Activated CD4-positive, alpha-beta memory T cell treated with anti-CD3 and anti-CD28 coated beads for 36 hours (primary cell): ENCODE results near the gene ALPK1. TPM values are rescaled to one million over a fixed set of nuclear protein-coding genes. Genes with fewer than 3 reads are reported as not detected.

Experiments
- CTCF ChIA-PET: fragments of 350-600 bp; sonication (Branson Sonifier 250); formaldehyde crosslinking; loops from one replicate; lab custom pipeline; 2021; ENCODE audit warnings: antibody characterized with exemption, inconsistent platforms; lab: Charles Lee
- POLR2A ChIA-PET: fragments of 350-600 bp; sonication (Branson Sonifier 250); formaldehyde crosslinking; loops from one replicate; lab custom pipeline; 2021; ENCODE audit warnings: antibody characterized with exemption; lab: Charles Lee
- DNase-seq: peaks from one replicate; pipeline ENCODE4 v3.0.0-alpha.2; 2020
- H3K27ac Mint-ChIP-seq: one replicate; pipeline ENCODE4 v1.8.0; 2021; ENCODE audit warnings: mixed read lengths
- H3K27me3 Mint-ChIP-seq: one replicate; pipeline ENCODE4 v1.8.0; 2021; ENCODE audit warnings: mixed read lengths
- H3K36me3 Mint-ChIP-seq: one replicate; pipeline ENCODE4 v1.8.0; 2021; ENCODE audit warnings: mixed read lengths
- H3K4me1 Mint-ChIP-seq: one replicate; pipeline ENCODE4 v1.8.0; 2021; ENCODE audit warnings: low read depth, mixed read lengths
- H3K4me3 Mint-ChIP-seq: one replicate; pipeline ENCODE4 v1.8.0; 2021; ENCODE audit warnings: mild to moderate bottlenecking, mixed read lengths
- H3K9me3 Mint-ChIP-seq: one replicate; pipeline ENCODE4 v1.8.0; 2021; ENCODE audit warnings: mixed read lengths
- intact Hi-C: fragments of 100-400 bp; cut with micrococcal nuclease; formaldehyde crosslinking; loops from one replicate; pipeline ENCODE4 v1.15.1; 2023
- total RNA-seq, 2 experiments: library from RNA; stranded (reverse); gene quantifications; one replicate each; pipeline ENCODE4 v1.2.3, GENCODE V29; 2021

The ALPK1 gene
- total RNA-seq, 2 experiments from 2014 or later, result 21.5 to 22.9 TPM

GRCh38 chr4:112358952-112359749 lies 62.0 kb downstream of the ALPK1 start:
- no peak for DNase-seq
- intact Hi-C loops, result no loop called here
- Mint-ChIP-seq H3K4me1 (no peaks in the 10 kb centered on the region), H3K27ac (no peak overlapping the region), H3K36me3 (peaks cover 26% of the 10 kb centered on the region), H3K9me3 (peaks cover 22% of the 10 kb centered on the region), H3K27me3 (no peaks in the 10 kb centered on the region), H3K4me3 (no peak overlapping the region)
- ChIA-PET POLR2A (no interaction called here), CTCF (no interaction called here)

GRCh38 chr4:112361181-112361791 lies 64.1 kb downstream of the ALPK1 start:
- DNase-seq, result peak; percentile 42
- H3K4me3 Mint-ChIP-seq, result no peak overlapping the region
- POLR2A ChIA-PET, result no interaction called here
- intact Hi-C loops, result no loop called here
- H3K9me3 Mint-ChIP-seq, result peaks cover 37% of the 10 kb centered on the region
- H3K36me3 Mint-ChIP-seq, result peaks cover 14% of the 10 kb centered on the region
- H3K27ac Mint-ChIP-seq, result no peak overlapping the region
- no peaks in the 10 kb centered on the region for H3K4me1 Mint-ChIP-seq
- no peaks in the 10 kb centered on the region for H3K27me3 Mint-ChIP-seq
- CTCF ChIA-PET, result no interaction called here

GRCh38 chr4:112370466-112370865 lies 73.3 kb downstream of the ALPK1 start:
- POLR2A ChIA-PET, result interaction anchor here (0.6 kb wide), 1 partner anchor 45 kb away, joined by 3 read pairs; no protein-coding TSS in a partner anchor
- no peak overlapping the region for H3K4me3 Mint-ChIP-seq

GRCh38 chr4:112371361-112371760 lies 74.2 kb downstream of the ALPK1 start:
- ChIA-PET CTCF (no interaction called here), POLR2A (no interaction called here)
- intact Hi-C loops, result no loop called here
- no peak overlapping the region for H3K4me3 Mint-ChIP-seq
- no peaks in the 10 kb centered on the region for H3K4me1 Mint-ChIP-seq
- no peak for DNase-seq
- H3K9me3 Mint-ChIP-seq, result peaks cover 6% of the 10 kb centered on the region
- H3K27me3 Mint-ChIP-seq, result no peaks in the 10 kb centered on the region
- H3K27ac Mint-ChIP-seq, result no peak overlapping the region
- H3K36me3 Mint-ChIP-seq, result no peaks in the 10 kb centered on the region

More at GRCh38 chr4:112370466-112370865, 73.3 kb downstream of the ALPK1 start:
- intact Hi-C loops, result no loop called here
- Mint-ChIP-seq H3K9me3 (peaks cover 14% of the 10 kb centered on the region), H3K27ac (no peak overlapping the region), H3K36me3 (no peaks in the 10 kb centered on the region), H3K4me1 (no peaks in the 10 kb centered on the region), H3K27me3 (no peaks in the 10 kb centered on the region)
- no peak for DNase-seq
- CTCF ChIA-PET, result no interaction called here

- Mint-ChIP-seq H3K27ac (no peak overlapping the region), H3K4me3 (no peak overlapping the region), H3K27me3 (no peaks in the 10 kb centered on the region), H3K36me3 (peaks cover 19% of the 10 kb centered on the region), H3K9me3 (no peaks in the 10 kb centered on the region), H3K4me1 (no peaks in the 10 kb centered on the region)
- ChIA-PET CTCF (interaction anchor here (0.6 to 0.7 kb wide), 2 partner anchors 13 to 177 kb away, joined by 3 read pairs; no protein-coding TSS in a partner anchor), POLR2A (no interaction called here)
- no peak for DNase-seq
- intact Hi-C loops, result no loop called here
Observed at GRCh38 chr4:112374850-112375249, 77.7 kb downstream of the ALPK1 start.

- peaks cover 19% of the 10 kb centered on the region for H3K36me3 Mint-ChIP-seq
- no peaks in the 10 kb centered on the region for H3K9me3 Mint-ChIP-seq
Observed at GRCh38 chr4:112377171-112377570, 80.0 kb downstream of the ALPK1 start.

GRCh38 chr4:112377594-112378242 lies 80.5 kb downstream of the ALPK1 start:
- Mint-ChIP-seq H3K4me1 (no peaks in the 10 kb centered on the region), H3K27ac (no peak overlapping the region), H3K27me3 (no peaks in the 10 kb centered on the region), H3K36me3 (peaks cover 23% of the 10 kb centered on the region), H3K9me3 (no peaks in the 10 kb centered on the region), H3K4me3 (no peak overlapping the region)
- no peak for DNase-seq
- intact Hi-C loops, result no loop called here
- POLR2A ChIA-PET, result no interaction called here
- CTCF ChIA-PET, result no interaction called here

More at GRCh38 chr4:112377171-112377570, 80.0 kb downstream of the ALPK1 start:
- Mint-ChIP-seq H3K27ac (no peak overlapping the region), H3K4me3 (no peak overlapping the region), H3K4me1 (no peaks in the 10 kb centered on the region), H3K27me3 (no peaks in the 10 kb centered on the region)
- DNase-seq, result no peak
- POLR2A ChIA-PET, result no interaction called here
- intact Hi-C loops, result no loop called here
- CTCF ChIA-PET, result no interaction called here

GRCh38 chr4:112378243-112378620 lies 81.1 kb downstream of the ALPK1 start:
- Mint-ChIP-seq H3K9me3 (no peaks in the 10 kb centered on the region), H3K27me3 (no peaks in the 10 kb centered on the region), H3K4me1 (no peaks in the 10 kb centered on the region), H3K27ac (no peak overlapping the region), H3K4me3 (no peak overlapping the region), H3K36me3 (peaks cover 25% of the 10 kb centered on the region)
- DNase-seq, result no peak
- POLR2A ChIA-PET, result no interaction called here
- CTCF ChIA-PET, result no interaction called here
- intact Hi-C loops, result no loop called here

- Mint-ChIP-seq H3K4me3 (no peak overlapping the region), H3K27ac (no peak overlapping the region), H3K27me3 (no peaks in the 10 kb centered on the region), H3K9me3 (no peaks in the 10 kb centered on the region), H3K36me3 (peaks cover 25% of the 10 kb centered on the region), H3K4me1 (no peaks in the 10 kb centered on the region)
- ChIA-PET CTCF (no interaction called here), POLR2A (no interaction called here)
- no peak for DNase-seq
- intact Hi-C loops, result no loop called here
Observed at GRCh38 chr4:112378858-112379257, 81.7 kb downstream of the ALPK1 start.

GRCh38 chr4:112379306-112379705 lies 82.1 kb downstream of the ALPK1 start:
- no peaks in the 10 kb centered on the region for H3K9me3 Mint-ChIP-seq
- intact Hi-C loops, result no loop called here
- H3K36me3 Mint-ChIP-seq, result peaks cover 27% of the 10 kb centered on the region
- H3K27ac Mint-ChIP-seq, result no peak overlapping the region
- H3K4me1 Mint-ChIP-seq, result no peaks in the 10 kb centered on the region
- ChIA-PET CTCF (no interaction called here), POLR2A (no interaction called here)
- H3K4me3 Mint-ChIP-seq, result no peak overlapping the region
- DNase-seq, result no peak
- no peaks in the 10 kb centered on the region for H3K27me3 Mint-ChIP-seq

- DNase-seq, result no peak
- H3K9me3 Mint-ChIP-seq, result no peaks in the 10 kb centered on the region
- CTCF ChIA-PET, result no interaction called here
- no peaks in the 10 kb centered on the region for H3K27me3 Mint-ChIP-seq
- H3K4me3 Mint-ChIP-seq, result no peak overlapping the region
- POLR2A ChIA-PET, result no interaction called here
- no peak overlapping the region for H3K27ac Mint-ChIP-seq
- no peaks in the 10 kb centered on the region for H3K4me1 Mint-ChIP-seq
- intact Hi-C loops, result no loop called here
- H3K36me3 Mint-ChIP-seq, result peaks cover 32% of the 10 kb centered on the region
Observed at GRCh38 chr4:112381996-112382692, 85.0 kb downstream of the ALPK1 start.

- H3K4me1 Mint-ChIP-seq, result no peaks in the 10 kb centered on the region
- DNase-seq, result no peak
- H3K4me3 Mint-ChIP-seq, result no peak overlapping the region
- no peaks in the 10 kb centered on the region for H3K9me3 Mint-ChIP-seq
- no peak overlapping the region for H3K27ac Mint-ChIP-seq
- ChIA-PET POLR2A (no interaction called here), CTCF (no interaction called here)
- intact Hi-C loops, result no loop called here
- peaks cover 13% of the 10 kb centered on the region for H3K36me3 Mint-ChIP-seq
- no peaks in the 10 kb centered on the region for H3K27me3 Mint-ChIP-seq
Observed at GRCh38 chr4:112386071-112386470, 88.9 kb downstream of the ALPK1 start.
